Left ventricle myocardium superior (tissue), 1 donor: ENCODE data around the gene CREB3L1. TPM values are rescaled to one million over a fixed set of nuclear protein-coding genes. Genes with fewer than 3 reads are reported as not detected.

Source experiments
- ATAC-seq: fragments of 200-7000 bp; cut with Tn5 transposase; one replicate; pipeline ENCODE4 v1.9.1; 2020; ENCODE audit warnings: mild to moderate bottlenecking, moderate library complexity
- DNase-seq: peaks from one replicate; pipeline ENCODE4 v3.0.0-alpha.2; 2020
- intact Hi-C: fragments of 100-400 bp; cut with micrococcal nuclease; formaldehyde crosslinking; loops from one replicate; pipeline ENCODE4 v1.11.0; 2022
- total RNA-seq: library from RNA; stranded (reverse); fragmentation: NEBNext Ultra II Directional; extraction: Animal tissue kit (Norgen Biotek cat#: 25700); gene quantifications from one replicate; pipeline ENCODE4 v1.2.1, GENCODE V29; 2021
- donor health status: DM: no; HTN: yes; CAD: no; lungs with severe emphysema.

The CREB3L1 gene
- total RNA-seq, 1 donor from 2014 or later = 56.0 TPM

DNA sequence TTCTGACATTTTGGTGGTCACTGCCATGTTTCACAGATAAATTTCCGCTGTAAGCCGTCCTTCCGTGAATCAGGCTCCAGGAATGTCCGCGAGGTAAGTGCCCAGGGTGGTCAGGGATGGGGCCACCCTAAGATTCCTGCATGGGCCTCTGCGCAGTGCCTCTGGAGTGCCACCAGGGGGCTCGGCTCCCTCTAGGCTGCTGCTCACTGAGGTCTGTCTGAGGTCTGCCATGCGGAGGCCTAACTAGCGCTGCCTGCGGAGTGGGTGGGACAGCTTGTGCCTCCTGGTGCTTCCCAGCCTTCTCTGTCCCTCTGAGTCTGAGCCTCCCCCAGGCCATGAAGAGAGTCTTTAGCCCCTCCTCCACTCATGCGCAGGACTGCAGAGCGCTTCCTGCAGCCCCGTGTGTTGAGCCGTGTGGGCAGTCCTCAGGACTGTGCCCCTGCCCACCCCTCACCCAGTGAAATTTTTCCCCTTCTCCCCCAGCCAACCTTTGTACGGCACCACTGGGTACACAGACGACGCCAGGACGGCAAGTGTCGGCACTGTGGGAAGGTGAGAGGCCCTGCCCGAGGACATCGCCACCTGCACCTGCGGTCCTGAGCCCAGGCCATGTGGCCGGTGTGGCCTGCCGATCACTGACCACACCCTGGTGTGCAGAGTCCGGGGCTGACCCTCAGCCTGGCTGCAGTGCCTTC is 92.1 kb downstream of the CREB3L1 start:
- DNase-seq (no peak), ATAC-seq (peak; percentile 48)
- intact Hi-C loops = no loop called here

DNA sequence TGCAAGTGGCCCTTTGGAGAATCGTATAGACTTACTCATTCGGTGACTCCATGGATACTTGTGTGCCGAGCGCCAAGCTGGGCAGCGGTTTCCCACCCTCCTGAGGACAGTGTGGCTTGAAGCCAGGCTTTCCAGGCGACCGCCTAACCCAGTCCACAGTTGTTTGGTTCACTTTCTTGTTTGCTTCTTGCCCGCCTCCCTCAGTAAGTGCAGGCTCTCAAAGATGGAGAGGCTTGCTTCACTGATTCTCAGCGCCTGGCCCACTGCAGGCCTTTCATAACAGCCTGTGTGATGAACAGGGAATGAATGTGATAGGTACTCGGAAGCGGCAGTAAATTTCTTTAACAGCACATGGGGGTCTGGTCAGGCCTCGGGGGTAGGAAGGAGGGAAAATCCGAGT is 92.8 kb downstream of the CREB3L1 start:
- no peak for ATAC-seq
- intact Hi-C loops = no loop called here
- no peak for DNase-seq

Other genes starting within 250 kb of the CREB3L1 start
- 36.2 TPM for gene PHF21A, start 156.2 kb upstream of the CREB3L1 start, total RNA-seq
- 71.7 TPM for gene DGKZ, start 69.8 kb downstream of the CREB3L1 start, total RNA-seq
- 5.7 TPM for gene MDK, start 104.0 kb downstream of the CREB3L1 start, total RNA-seq
- not detected for gene CHRM4, start 114.1 kb downstream of the CREB3L1 start, total RNA-seq